Stimulated activated CD8-positive, alpha-beta memory T cell treated with anti-CD3 and anti-CD28 coated beads, Interleukin-12 subunit alpha, Interleukin-12 subunit beta, amount 100 ng/mL, for 24 hours (primary cell): ENCODE data around the gene CAMKMT.

Experiments
- DNase-seq: peaks from one replicate; pipeline ENCODE4 v3.0.0-alpha.2; 2020; ENCODE audit errors: extremely low read depth

CAMKMT gene

DNA sequence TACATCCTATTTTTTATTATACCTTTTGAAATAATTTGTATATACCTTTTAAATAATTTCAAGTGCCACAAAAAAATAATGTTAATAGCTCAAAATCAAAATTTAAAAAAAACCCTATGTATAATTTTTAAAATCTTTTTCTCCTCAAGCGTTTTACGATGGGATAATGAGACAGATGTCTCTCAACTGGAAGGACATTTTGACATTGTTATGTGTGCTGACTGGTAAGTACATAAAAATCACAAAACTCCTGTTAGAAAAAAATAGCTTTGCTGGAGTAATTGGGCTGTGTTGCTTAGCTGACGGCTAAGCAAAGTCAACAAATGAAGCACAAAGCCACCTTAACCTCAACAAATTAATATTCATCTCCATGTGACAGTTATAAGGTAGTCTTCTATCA, 381.7 kb downstream of the CAMKMT start:
- no peak for DNase-seq

DNA sequence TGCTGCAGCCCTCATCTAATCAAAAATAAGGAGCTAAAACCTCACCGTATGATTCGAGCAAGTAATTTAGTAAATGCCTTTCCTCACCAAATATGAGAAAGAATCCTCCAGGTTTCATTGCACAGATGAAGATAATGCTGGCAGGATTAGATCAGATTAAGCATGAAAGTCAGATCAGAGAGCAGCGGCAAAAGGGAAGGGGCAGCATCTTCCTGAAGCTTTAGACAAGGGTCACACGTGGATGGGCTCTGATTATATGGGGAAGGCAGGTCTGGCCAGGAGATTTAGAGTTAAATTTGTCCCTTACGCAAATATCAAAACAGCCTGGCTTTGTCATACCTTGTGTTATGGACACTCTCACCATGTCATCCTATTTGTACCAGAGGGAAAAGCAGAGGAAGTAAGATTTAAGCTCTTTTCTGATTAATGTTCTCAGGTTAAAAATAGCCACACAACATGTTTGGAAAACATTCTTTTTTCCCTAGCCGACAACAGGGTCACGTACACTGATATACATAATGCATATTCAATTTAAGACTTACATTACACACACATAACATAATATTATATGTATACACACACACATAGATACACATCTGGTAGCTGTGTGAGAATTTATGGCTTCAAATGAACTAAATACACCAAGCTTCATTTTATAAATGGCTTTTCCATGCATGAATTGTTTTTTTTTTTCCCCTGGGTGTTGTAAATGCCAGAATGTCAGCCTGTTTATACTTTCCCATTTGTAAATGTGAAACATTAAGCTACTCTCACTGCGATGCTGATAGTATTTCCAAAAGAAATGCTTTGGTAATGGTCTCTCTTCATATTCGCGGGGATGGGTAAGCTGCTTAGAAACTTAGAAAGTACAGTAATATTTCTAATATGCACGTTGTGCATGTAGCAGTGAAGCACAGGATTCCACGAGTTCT, 383.5 kb downstream of the CAMKMT start:
- DNase-seq: no peak

DNA sequence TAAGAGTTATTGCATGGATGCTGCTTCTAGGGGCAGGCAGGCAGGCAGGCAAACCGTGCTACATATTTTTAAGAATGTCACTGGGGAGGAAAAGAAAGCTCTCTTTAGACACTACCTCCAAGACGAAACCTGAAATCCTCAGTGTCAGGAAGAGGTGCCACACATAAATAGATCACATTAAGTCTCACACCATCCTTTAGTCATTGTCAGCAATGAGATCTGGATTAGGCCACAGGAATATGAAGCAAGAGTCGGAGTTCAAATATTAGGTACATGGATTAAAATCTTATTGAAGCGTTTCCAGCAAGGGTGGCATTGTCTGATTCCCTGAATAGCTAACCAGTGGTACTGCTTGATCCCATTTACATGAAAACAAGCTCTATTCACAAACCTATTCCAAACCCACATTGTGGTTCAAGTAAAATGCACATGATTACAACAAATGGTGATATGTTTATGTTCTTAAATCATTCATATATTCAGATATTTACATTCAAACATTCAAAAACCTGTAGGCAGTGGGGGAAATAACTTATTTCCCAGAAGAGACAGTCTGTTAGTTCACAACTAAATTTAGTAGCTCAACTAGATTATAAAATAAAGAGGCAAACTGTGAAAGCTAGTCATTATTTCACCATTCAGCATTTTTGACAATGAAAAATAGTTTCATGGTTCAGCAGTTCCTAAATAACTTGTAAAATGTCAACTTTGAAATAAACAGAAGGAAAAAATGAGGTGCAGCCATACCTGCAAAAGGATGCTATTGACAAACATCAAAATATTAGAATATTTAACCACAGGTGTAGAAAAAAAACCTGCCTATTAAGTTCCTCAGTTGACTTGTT, 384.4 kb downstream of the CAMKMT start:
- DNase-seq: no peak

DNA sequence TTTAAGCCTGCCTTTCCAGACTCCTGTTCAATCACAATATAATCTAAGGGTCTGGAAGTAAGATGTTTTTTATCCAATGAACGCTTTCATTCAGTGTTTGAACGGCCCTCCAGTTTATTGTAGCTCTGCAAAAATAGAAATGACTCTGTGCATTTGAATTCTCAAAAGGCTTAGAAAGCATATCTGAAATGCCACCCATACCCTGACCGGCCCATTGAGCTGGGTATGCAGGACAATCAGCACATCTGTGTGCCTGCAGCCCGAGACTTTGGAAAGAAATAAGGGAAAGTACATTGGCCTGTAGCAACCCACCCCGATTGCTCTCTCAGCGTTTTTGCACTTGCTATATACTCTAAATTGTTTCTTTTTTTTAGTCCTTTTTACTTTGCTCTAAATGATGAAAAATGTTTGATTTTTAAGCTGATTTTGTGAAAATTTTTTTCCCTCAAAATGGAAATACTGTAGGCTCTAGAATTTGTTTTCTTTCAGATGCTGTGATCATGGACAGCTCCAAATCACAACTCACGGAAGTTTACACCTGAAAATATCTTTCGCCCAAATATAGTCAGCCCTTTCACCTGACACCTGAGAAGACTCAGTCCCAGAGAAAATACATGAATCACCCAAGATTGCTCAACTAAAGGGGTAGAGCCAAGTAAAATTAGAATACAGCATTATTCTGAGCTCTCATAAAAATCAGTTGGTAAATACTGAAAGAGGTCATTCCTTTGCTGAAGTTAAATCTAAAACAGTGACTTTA, 385.3 kb downstream of the CAMKMT start:
- no peak for DNase-seq

DNA sequence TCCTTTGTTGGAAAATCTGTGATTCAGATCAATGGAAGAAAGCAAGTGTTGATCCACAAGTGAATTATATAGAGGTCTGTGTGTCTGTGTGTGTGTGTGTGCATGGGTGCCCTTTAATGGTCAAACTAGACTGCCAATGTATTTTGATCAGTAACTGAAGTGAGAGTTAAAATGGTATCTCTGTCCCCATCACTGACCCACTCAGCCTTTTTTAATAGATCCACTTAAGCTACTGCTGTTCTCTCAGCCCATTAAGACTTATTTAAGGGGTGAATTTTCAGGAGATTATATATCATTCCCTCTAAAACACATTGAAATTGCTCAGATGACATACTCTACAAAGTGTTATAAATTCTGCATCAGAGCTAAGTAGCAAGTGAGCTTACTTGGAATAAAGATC, 386.0 kb downstream of the CAMKMT start:
- DNase-seq: no peak

DNA sequence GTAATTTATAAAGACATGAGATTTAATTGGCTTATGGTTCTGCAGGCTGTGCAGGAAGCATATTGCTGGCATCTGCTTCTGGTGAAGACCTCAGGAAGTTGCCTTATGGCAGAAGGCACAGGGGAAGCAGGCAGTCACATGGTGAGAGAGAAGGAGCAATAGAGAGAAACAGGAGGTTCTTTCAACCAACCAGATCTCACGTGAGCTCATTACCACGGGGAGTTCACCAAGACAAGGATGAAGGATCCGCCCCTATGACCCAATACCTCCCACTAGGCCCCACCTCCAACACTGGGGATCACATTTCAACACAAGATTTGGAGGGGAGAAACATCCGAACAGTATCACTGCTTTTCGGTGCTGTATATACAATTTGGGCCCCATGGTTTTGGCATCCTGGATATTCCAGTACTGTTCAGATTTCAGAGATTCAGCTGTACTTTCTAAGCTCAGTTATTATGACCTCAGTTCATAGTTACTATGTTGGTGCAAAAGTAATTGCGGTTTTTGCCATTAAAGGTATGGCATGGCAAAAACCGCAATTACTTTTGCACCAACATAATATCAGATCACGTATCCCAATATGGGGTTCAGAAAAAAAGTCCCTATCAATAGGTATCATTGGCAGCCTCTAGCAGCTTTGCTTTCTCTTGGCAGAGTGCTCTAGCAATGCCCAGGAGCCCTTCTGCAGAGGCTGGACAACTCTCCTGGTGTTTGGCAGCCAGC, 390.2 kb downstream of the CAMKMT start:
- DNase-seq: no peak

DNA sequence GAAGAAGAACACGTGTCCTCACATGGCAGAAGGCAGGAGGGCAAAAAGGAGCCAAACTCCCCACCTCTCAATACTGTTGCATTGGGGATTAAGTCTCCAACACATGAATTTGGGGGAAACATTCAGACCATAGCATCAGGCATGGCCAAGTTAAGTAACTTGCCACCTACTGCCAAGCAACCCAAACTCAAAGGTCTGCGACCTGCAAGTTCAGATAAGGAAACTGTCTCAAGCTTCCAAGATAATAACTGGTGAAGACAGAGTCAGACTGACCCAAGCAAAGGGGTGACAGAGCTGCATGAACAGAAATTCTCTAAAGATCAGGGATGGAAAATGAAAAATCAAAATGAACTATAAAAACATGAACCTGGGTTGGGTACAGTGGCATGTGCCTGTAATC, 391.0 kb downstream of the CAMKMT start:
- no peak for DNase-seq

DNA sequence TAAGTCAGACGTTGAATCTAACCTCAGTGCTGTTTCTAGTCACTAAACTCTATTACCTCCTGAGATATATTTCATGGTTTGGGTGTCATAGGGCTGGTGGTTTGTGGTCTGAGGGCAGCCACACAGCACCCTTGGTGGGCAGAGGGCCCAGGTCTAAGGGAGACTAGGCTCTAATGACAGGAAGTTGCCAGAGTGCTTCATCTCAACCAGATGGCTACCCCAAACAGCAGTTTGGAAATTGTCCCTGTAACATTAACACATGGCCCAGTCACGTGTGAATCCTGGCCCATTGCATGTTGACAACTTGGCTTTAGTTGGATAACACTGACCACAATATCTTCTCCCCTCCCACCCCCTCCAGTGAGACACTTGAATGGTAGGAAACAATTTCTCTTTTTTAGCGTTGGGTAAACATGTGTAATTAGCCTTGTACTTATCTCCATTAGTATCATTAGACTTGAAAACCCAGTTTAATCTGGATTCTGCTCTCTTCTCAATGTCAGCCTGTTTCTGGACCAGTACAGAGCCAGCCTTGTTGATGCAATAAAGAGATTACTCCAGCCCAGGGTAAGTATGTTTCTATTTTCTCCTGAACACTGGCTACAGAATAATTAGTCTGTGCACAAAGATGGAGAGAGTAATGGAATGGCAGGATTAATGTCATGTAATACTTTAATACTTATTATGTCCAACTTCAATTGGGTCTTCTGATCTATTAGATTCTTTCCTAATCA, 392.0 kb downstream of the CAMKMT start:
- DNase-seq: no peak

DNA sequence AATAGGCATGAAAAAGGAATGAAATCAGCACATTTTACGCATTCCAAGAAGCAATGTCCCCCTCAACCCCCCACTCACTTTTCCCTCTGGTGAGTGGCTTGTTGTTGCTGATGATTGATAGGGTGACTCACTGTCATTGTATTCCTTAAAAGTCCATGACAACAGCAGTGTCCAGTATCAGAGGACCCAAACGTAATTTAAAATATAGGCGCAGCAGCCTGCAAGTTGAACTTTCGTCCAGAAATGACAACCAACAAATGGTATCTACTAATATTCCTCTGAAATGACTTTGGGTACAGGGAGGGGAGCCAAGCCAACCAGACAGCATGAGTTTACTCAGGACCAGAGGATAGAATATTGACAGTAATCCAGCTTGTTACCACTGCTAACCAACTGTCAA, 396.8 kb downstream of the CAMKMT start:
- no peak for DNase-seq

DNA sequence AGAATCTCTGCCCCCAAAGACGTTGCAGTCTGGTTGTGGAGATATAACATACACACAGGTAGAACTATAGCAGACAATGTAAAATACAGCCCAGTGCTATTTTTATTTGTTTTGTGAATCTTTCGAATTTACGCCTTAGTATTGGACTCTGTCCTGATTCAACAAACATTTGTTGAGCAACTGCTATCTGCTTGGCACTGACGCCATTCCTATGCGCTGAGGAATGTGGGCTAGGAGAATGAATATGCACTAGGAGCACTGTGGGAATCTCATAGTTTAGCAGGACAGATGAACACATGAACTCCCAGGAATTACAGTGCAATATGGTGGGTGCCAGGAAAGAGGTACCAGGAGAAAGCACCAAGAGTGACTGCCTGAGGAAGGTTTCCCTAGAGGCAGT, 398.1 kb downstream of the CAMKMT start:
- no peak for DNase-seq

DNA sequence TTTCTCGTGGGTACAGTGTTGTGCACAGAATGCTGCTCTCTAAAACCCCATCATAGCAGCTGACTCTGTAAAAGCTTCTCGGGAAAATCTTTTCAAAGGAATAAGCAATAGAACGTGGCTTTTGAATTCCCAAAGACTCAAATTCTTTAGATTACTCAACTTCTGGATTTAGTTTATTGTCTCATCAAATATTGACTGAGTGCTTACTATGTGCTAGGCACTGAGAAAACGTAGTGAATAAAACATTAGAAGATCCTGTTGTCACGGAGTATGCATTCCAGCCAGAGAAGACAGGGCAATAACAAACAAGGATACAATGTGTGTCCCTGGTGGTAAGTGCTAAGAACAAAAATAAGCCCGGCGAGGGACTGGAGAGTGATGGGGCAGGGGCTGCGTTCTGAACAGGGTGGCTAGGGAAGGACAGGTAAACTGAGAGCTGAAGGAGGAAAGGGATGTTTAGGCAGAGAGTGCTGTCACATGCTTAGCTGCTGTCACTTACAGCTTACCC, 401.6 kb downstream of the CAMKMT start:
- DNase-seq: no peak

DNA sequence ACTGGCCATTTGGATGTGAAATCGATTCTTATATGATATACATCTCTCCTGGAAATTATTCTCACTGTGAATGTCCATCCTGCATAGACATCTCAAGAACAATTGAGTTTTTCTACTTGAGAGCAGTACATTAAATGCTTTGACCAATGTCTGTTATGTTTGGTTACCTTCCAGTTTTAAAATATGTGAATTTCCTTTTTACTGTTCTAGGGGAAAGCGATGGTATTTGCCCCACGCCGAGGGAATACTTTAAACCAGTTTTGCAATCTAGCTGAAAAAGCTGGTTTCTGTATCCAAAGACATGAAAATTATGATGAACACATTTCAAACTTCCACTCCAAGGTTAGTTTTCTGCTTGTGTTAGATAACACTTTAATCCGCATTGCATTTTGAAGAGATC, 404.5 kb downstream of the CAMKMT start:
- DNase-seq: no peak

DNA sequence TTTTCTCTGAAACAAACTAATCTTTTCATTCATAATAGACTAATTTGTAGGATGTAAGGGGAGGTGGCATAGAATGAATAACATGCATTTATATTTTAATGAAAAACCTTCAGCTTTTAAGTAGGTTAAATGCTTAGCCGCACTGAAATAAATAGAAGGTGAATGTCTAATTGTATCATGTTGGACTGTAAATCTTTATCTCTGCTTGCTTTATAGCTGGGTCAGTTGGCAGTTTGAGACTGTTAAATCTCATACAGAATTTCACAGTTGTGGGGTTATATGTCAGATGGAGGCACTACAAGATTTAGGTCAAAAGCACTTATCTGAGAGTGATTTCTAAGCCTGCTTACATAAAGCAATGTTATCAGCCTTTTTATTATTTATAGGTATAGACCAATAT, 405.0 kb downstream of the CAMKMT start:
- DNase-seq: no peak

DNA sequence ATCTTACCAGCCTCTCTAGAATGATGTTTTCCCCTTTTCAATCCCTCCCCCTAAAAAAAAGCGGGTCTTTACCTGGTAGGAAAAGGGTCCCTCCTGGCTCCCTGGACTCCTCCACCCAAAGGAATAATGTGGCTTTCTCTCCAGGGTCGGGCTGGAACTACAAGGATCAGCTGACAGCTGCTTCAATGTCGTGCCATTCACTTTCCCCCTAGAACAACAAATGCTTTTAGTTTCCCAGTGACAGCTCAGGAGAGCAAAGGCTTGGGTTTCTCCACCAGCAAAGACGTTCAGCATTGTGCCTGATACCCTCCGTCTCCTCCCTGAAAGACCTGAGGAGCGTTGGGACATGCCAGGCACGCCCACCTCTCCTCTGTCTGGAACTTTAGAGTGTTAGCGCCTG, 405.9 kb downstream of the CAMKMT start:
- no peak for DNase-seq

DNA sequence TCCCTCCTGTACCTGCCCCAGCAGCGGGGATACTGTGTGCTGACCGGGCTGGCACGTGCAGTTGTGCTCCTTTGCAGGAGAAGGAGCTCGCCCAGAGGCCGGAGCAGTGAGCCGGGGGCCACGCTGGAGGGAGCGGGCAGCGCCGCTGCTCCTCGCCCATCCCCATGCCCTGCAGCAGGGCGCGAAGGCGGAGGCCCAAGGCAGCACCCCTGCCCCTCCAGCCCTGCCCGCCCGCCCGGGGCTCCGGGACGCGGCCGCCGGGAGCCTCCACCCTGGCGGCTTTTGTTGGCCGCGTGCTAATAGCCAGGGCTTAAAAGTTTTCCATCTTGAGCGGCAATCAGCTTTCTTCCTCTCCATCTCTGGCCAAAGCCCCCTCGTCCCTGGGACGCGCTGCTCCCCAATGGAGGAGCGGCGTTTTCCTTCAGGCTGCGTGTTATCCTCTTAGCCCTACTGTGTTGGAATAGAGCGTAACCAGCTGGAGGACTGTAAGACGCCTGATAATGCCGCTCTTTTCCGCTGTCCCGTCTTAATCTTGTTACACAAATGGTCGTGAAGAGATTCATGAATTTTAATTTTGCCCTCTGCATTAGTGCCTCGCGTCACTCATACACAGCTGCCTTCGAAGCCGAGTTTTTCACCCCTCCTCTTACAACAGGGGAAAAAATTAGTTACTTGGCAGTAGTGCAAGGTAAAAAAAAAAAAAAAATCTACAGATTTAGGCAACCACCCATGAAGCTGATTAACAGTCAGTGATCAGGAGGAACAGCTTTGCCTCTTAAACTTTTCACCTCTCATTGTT, 406.9 kb downstream of the CAMKMT start:
- DNase-seq: no peak

DNA sequence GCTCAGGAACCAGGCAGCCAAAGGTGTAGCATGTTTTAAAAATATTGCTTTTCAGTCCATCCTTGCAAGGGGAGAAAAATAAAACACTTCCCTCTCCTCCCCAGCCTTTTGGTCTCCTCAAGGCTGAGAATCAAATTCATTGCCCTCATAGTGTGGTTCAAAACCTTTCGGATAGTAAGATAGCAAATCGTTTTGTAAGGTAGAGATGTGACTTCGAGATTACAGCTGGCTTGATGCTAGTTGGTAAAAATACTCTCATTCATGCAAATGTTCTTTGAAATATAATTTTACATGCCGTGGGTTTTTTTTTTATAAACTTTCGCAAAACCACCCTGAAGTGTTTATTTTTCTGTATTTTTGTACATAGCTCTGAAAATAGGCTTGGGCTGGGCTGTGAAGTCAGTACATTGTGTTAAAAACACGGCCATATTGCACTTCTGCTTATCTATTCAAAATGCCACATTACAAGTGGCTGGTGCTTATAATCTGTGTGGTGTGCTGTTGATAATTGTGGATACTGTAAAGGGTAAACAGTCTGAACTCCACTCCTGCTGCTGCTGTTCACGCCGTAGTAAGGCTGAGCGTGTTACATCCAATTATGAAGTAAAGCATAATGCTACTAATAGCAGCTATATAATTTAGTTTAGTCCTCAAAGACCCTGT, 407.7 kb downstream of the CAMKMT start:
- DNase-seq: no peak

DNA sequence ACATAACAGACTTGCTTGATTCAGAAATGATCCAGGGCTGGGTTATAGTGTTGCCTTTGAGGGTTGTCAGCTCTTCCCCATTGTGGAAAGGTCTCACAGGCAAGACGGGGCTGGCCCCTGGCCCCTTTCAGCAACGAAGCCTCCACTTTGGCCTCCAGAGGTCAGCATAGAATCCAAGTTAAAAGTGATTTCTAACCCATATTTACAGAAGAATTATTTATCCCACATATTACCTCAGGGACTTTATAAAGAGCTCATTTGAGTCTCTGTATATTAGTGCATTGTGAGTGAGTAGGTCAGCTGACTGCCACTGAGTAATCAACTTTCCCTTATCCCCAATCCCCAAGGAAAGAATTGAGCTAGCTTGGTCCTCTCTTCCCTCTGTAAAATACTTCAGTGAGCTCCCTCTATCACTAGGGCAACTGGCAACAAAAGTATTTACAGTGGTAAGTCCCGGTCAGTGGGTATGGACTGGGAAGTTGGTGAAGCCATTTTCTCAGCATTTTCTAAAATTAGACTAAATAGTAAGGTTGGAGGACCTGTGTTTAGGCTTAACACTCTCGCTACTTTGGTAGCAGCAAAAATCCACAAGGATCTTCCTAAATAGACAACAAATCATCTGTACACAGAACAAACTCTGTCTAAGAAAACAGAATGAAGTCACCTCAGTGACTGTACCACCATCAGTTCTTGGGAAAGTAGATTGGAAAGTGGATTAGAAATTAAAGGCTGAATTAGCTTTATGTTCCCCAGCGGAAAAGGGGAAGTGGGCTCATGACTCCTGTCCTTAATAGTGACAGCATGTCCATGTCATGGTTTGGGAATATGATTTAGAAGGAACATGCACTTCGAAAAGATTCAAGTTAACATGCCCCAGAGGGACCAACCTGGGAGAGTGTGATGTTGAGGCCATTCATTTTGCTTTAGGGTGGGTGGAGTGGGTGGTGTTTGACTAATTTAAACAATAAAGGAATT, 408.8 kb downstream of the CAMKMT start:
- no peak for DNase-seq

DNA sequence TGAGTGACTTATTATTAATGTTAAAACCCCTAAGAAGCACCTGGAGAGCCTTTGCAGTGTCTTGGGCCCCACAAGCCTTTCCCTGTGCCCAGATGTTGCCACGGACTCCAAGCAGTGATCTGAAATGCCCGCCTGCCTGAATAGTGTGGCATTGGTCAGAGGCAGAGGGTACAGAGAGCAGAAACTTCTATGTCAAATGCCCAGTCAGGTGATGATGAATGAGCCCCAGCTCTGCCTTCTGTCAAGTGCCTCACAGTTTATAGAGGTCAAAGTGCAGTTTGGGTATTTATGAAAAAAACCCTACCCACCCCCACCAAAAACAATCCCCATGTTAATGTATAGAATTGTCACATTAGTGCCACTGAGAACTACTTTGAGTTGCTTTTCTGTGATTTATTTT, 409.8 kb downstream of the CAMKMT start:
- no peak for DNase-seq
